Central memory CD8-positive, alpha-beta T cell (primary cell): ENCODE results near the gene PRXL2B.

ENCODE experiments used
- ATAC-seq: fragments of 150-1000 bp; cut with Tn5 transposase; replicated peaks from 2 replicates; pipeline ENCODE4 v1.10.0; 2022; ENCODE audit warnings: mild to moderate bottlenecking, moderate FRiP score, moderate number of reproducible peaks; ENCODE audit not compliant: poor library complexity, severe bottlenecking; ENCODE audit errors: extremely low read depth
- DNase-seq, 2 donors: peaks; one replicate each; pipeline ENCODE4 v3.0.0; 2021; ENCODE audit warnings: low spot score in 2 of 2
- H3K27ac Mint-ChIP-seq: one replicate; pipeline ENCODE4 v1.8.0; 2022; ENCODE audit warnings: low read depth, mild to moderate bottlenecking, moderate library complexity, mixed read lengths
- H3K27me3 Mint-ChIP-seq: one replicate; pipeline ENCODE4 v1.8.0; 2022; ENCODE audit warnings: mixed read lengths
- H3K36me3 Mint-ChIP-seq: one replicate; pipeline ENCODE4 v1.8.0; 2022; ENCODE audit warnings: mild to moderate bottlenecking, moderate library complexity, mixed read lengths; ENCODE audit not compliant: insufficient read depth
- H3K4me1 Mint-ChIP-seq: one replicate; pipeline ENCODE4 v1.8.0; 2022; ENCODE audit warnings: mixed read lengths
- H3K4me3 Mint-ChIP-seq: one replicate; pipeline ENCODE4 v1.8.0; 2022; ENCODE audit warnings: mild to moderate bottlenecking, moderate library complexity, mixed read lengths
- H3K9me3 Mint-ChIP-seq: one replicate; pipeline ENCODE4 v1.8.0; 2022; ENCODE audit warnings: mixed read lengths

The PRXL2B gene

DNA sequence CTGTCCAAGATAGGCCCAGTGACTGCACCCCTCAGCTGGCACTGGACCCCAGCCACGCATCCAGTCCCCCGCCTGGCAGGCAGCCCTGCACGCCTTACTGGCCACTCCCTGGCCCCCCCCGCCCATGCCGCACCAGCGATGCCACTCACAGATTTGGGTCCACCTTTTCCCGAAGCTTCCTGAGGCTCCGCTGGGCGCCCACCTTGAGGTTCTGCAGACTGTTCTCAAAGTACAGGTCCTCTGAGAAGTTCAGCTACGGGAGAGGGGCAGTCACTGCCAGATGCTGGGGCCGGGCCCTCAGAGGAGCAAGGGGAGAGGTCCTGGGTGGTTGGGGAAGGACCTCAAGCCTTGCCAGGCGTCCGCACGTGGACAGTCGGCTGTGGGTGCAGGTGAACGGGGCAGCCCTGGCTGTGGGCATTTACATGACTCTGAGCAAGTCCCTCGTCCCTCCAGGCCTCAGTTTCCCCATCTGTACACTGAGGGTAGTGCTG is 8.1 kb downstream of the PRXL2B start:
- Mint-ChIP-seq H3K27me3 (peaks cover 21% of the 10 kb centered on the region), H3K9me3 (peaks cover 5% of the 10 kb centered on the region), H3K4me3 (no peak overlapping the region), H3K4me1 (no peaks in the 10 kb centered on the region), H3K27ac (no peak overlapping the region), H3K36me3 (peaks cover 1% of the 10 kb centered on the region)
- no peak for DNase-seq
- no peak for ATAC-seq

DNA sequence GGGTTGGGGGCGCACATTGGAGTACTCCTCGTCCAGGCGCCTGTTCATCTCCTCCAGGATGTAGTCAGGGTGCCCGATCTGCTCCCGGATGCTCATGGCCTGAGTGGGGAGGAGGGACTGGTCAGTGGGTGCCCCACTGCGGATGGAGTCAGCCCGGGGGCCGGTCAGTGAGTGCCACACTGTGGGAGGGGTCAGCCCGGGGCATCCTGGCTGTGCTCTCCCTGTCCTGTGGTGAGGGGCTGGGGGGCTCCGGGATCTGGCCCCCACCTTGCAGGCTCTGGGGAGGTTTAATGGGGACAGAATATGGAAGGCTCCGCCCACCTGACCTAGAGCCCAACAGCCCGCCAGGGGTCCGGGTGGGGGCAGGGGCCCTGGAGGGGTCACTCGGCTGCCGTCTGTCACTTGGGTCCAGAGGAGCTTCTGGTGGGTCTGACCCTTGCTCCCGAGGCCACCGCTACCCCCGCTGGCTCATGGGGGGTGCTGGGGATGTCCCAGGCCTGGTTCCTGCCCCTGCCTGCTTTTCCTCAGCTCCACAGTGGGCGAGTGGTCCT is 8.8 kb downstream of the PRXL2B start:
- ATAC-seq = no peak

DNA sequence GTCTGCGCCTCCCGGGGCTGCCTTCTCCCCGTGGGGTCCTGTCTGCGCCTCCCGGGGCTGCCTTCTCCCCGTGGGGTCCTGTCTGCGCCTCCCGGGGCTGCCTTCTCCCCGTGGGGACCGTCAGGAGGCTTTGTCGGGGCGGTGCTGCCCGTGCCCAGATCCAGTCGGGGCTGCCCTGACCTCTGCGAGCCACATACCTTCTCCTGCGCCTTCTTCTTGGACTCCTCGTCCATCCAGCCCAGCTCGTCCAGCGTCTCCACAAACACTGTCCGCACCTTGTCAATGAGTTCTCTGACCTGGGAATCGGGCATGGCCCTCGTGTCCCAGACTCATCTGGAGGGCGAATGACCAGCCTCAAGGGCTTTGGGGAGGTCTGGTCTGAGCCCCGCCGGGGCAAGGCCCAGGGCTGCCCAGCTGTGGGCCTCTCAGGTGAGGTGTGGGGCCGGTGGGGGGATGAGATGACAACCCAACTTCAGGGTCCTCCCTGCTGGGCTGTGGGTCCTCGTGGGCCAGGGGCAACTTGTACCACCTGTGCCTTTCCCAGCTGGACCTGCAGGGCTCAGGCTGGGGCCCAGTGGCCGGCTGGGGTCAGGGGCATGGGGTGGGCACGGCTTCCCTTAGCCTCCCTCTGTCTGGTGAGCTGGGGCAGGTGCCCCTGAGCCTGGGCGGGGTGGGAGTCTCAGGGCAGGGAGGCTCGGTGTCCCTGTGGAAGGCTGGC is 9.4 kb downstream of the PRXL2B start:
- H3K36me3 Mint-ChIP-seq = peaks cover 1% of the 10 kb centered on the region
- H3K9me3 Mint-ChIP-seq = peaks cover 5% of the 10 kb centered on the region
- no peak overlapping the region for H3K27ac Mint-ChIP-seq
- no peak overlapping the region for H3K4me3 Mint-ChIP-seq
- H3K4me1 Mint-ChIP-seq = no peaks in the 10 kb centered on the region
- H3K27me3 Mint-ChIP-seq = peaks cover 21% of the 10 kb centered on the region
- no peak for ATAC-seq
- no peak for DNase-seq

More for the DNA sequence above, 8.8 kb downstream of the PRXL2B start:
- Mint-ChIP-seq H3K36me3 (peaks cover 1% of the 10 kb centered on the region), H3K4me3 (no peak overlapping the region), H3K27me3 (peaks cover 21% of the 10 kb centered on the region), H3K27ac (no peak overlapping the region), H3K4me1 (no peaks in the 10 kb centered on the region), H3K9me3 (peaks cover 5% of the 10 kb centered on the region)
- DNase-seq = no peak

DNA sequence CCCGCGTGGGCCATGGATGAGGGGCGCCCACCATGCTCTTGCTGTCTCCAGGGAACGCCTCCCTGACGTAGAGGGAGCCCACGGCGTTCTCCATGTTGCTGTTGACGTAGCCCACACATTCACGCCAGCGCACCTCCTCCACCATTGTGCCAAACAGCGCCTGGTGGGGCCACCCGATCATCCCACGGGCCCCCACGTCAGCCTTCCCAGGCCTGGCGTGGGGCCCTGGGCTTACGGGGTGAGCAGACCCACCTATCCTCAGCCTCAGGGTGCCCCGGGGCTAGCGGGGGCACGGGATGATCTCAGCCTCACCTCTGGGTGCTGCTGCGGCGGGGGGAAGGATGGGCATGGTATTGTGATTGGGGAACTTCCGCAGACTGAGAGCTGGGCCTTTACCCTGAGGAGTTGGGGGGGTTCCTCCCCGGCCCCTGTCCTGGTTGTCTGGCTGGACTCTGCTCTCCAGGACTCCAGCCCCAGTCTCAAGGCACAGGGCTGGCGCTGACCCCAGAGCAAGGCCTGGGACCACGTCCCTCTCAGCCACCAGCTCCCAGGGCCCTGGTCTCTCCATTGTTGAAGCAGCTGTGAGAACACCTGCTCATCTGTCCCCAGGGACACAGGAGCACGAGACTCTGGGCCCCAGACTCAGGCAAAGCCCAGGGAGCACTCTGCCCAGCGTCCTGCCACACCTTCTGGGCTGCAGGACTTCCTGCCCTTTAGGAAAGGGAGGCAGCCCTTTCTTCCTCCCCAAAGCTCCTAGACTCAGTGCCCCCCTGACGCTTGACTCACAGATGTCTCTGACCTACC is 10.2 kb downstream of the PRXL2B start:
- ATAC-seq (no peak), DNase-seq (no peak)
- H3K27ac Mint-ChIP-seq = peak overlapping the region; percentile 4
- H3K36me3 Mint-ChIP-seq = peaks cover 1% of the 10 kb centered on the region
- H3K4me1 Mint-ChIP-seq = no peaks in the 10 kb centered on the region
- H3K9me3 Mint-ChIP-seq = peaks cover 5% of the 10 kb centered on the region
- peaks cover 21% of the 10 kb centered on the region for H3K27me3 Mint-ChIP-seq
- no peak overlapping the region for H3K4me3 Mint-ChIP-seq

DNA sequence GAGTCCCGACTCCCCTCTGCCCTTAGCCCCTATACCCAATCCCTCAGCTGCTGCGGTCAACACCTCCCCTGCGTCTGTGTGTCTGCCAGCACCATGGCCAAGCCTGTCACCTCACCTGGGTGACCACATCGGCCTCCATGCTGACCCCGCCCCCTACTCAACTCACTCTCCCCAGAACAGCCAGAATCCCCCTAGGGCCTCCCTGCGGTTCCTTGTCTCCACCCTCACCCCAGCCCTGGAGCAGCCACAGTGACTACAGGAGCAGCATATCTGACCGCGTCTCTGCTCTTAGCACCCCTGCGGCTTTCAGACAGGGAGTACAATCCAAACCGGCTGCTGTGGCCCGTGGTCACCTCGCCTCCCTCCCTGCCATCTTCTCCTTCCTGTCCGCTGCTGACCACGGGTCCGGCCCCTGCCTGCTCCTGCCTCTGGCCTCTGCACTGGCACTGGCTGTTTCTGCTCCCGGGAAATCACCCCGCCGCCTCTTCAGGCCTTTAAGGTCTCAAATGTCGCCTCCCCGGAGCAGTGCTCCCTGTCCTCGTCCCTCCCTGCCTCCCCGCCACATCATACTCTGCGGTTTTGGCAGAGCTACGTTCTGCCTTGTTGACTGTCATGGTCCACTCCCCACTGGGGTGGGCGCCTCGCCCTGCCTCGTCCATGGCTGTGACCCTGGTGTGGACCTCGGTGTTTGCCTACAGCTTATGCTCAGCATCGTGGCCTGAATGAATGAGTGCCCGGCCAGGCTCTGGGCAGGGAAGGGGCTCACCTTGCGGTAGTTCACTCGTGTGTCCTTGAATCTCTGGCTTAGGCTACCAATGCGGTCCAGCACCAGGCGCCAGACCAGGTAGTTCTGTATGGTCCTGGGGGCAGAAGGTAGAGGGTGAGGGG is 11.1 kb downstream of the PRXL2B start:
- no peak for ATAC-seq
- Mint-ChIP-seq H3K27me3 (peaks cover 30% of the 10 kb centered on the region), H3K9me3 (peaks cover 5% of the 10 kb centered on the region)

DNA sequence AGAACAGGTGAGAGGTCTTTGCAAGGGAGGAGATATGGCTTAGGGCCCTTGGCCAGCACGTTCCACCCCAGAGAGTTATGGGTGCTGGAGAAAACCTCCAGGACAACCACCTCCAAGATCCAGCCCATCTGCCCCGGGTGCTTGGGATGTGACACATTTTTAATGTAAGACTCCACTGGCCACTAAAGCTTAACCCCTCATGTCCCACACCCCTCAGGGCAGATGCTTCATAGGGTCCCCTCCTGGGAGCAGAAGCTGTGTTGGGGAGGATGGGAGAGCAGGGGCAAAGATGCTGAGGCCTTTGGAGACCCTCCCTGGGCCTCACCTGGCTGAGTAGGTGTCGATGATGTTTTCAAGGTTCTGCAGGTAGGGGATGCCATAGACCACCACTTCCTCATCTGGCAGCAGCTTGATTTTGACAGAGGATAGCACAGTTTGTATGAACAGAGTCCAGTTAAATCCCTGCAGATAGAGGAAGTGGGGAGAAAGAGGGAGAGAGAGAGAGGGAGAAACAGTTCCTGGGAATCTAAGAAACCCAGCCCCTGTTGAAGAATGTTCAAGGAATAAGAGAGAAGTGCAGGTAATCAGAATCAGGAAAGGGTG is 11.9 kb downstream of the PRXL2B start:
- Mint-ChIP-seq H3K9me3 (peaks cover 5% of the 10 kb centered on the region), H3K36me3 (peaks cover 1% of the 10 kb centered on the region), H3K4me3 (no peak overlapping the region), H3K27ac (no peak overlapping the region), H3K27me3 (peaks cover 34% of the 10 kb centered on the region), H3K4me1 (no peaks in the 10 kb centered on the region)
- ATAC-seq = no peak
- DNase-seq = no peak

More for the DNA sequence above, 11.1 kb downstream of the PRXL2B start:
- Mint-ChIP-seq H3K4me3 (no peak overlapping the region), H3K27ac (peak overlapping the region; percentile 4), H3K4me1 (no peaks in the 10 kb centered on the region), H3K36me3 (peaks cover 1% of the 10 kb centered on the region)
- DNase-seq = no peak

DNA sequence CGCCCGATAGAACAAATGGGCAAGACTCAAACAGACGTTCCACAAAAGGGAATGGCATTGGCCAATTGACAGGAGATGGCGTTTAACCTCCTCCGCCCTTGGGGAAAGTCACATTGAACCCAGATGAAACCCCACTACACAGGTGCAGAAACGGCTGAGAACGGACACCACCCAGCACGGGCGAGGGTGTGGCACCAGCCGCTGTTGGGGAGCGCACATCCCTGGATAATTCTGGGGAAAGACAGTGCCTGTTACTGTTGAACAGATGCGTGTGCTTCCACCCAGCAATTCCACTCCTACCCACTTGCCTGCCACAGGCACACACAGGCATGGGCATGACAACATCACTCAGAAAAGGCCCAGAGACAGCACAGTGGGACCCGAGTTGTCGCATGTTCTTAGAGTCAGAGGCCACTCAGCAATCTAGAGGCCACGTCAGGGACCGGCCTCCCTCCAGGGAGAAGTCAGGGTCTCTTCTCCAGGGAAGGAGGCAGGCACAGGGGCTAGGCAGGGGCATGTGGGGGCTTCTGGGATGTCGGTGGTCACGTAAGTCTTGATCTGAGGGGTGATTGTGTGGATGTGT is 15.2 kb downstream of the PRXL2B start:
- no peak for DNase-seq
- H3K36me3 Mint-ChIP-seq = peaks cover 1% of the 10 kb centered on the region
- H3K4me1 Mint-ChIP-seq = no peaks in the 10 kb centered on the region
- peaks cover 5% of the 10 kb centered on the region for H3K9me3 Mint-ChIP-seq
- no peak overlapping the region for H3K4me3 Mint-ChIP-seq
- no peak overlapping the region for H3K27ac Mint-ChIP-seq
- peaks cover 34% of the 10 kb centered on the region for H3K27me3 Mint-ChIP-seq
- ATAC-seq = no peak

DNA sequence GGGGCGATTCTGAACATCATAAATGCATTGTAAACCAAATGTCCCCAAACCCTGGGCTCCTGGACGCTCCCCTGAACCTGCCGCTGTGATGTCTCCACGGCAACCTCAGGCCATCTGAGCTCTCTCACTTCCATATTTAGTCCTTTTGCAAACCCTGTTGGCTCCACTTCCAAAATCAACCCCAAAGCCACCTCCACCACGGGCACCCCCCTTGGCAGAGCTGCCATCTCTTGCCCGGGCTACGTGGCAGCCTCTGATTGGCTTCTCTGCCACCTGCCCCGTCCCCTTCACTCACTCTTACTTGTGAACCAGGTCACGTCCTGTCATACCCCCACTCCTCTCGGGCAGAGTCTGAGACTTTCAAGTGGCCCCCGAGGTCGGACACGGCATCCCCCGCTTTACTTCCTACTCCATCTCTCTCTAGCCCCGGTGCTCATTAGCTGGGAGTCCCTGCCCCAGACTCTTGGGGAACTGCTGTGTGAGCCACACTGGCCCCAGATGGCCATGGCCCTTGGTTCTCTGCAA is 15.8 kb downstream of the PRXL2B start:
- Mint-ChIP-seq H3K9me3 (peaks cover 5% of the 10 kb centered on the region), H3K4me3 (no peak overlapping the region), H3K4me1 (no peaks in the 10 kb centered on the region), H3K36me3 (peaks cover 1% of the 10 kb centered on the region), H3K27ac (no peak overlapping the region), H3K27me3 (peaks cover 30% of the 10 kb centered on the region)
- no peak for DNase-seq
- ATAC-seq = no peak

DNA sequence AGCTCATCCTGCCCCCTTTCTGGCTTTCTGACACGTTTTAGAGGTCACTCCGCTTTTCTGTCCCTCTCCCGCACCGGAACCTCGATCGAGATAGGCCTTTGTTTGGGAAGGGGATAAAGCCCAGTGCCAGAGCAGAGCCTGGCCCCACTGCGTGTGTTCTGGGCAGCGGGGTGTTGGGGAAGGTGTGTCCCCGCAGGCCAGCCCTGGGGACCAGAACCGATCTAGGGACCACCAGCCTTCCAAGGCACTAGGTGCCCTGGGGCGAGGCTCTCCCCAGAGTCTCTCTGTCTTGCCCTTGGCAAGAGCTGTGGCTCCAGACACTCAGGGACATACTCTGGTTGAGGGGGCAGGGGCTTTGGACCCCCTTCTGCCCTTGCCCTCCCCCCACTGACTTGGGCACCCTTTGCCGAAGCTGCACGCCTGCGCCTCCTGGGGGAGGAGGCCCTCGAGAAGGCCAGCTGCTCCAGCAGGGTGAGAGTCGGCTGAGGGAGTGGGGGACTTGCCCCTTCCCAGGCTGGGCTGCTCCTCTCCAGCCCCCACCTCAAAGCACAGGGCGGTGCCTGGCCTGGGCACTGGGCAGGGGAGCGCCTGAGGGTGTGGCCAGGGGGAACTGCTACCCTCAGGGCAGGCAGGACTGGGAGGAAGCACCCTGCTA is 16.4 kb downstream of the PRXL2B start:
- H3K36me3 Mint-ChIP-seq = no peaks in the 10 kb centered on the region
- H3K27ac Mint-ChIP-seq = no peak overlapping the region
- no peak for DNase-seq
- ATAC-seq = no peak
- no peak overlapping the region for H3K4me3 Mint-ChIP-seq
- peaks cover 24% of the 10 kb centered on the region for H3K27me3 Mint-ChIP-seq
- H3K9me3 Mint-ChIP-seq = peaks cover 5% of the 10 kb centered on the region
- H3K4me1 Mint-ChIP-seq = no peaks in the 10 kb centered on the region

DNA sequence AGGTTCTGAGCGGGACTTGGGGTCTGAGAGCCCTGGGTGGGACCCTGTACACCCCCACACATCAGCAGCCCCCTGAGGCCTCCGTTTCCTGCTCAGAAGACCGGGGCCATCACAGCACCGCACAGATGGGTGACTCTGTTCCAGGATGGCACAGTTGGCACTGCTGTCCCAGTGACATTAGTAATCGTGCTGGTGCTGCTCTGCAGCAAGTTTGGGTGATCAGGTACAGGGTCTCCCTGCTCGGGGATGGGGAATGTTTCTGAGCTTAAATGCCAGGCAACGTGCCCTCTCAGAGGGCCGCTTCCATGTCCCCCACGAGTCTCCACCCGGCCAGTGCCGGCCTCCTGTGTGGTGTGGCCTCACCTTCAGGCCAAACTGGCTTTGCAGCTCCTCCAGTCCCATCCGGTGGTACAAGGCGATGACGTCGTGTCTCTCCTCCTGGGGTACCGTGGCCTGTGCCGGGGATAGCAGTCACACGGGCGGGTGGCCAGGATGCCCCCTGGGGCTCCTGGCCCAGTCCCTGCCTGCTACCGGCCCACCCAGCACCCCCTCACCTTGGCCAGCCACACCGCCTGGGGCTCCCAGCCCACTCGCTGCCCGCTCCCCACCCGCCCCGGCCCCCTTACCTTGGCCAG is 17.1 kb downstream of the PRXL2B start:
- ATAC-seq (no peak), DNase-seq (no peak)
- no peaks in the 10 kb centered on the region for H3K4me1 Mint-ChIP-seq
- no peaks in the 10 kb centered on the region for H3K36me3 Mint-ChIP-seq
- peaks cover 17% of the 10 kb centered on the region for H3K27me3 Mint-ChIP-seq
- H3K4me3 Mint-ChIP-seq = no peak overlapping the region
- peaks cover 2% of the 10 kb centered on the region for H3K9me3 Mint-ChIP-seq
- H3K27ac Mint-ChIP-seq = no peak overlapping the region
